HG03571 (cell line): ENCODE results near the gene TMEM209.
"Not testable (repeated sequence)": the region's sequence is repeated elsewhere in the genome, so short reads cannot be mapped to it uniquely, and the experiment has no call there.

Experiments used
- ATAC-seq: cut with Tn5 transposase; IDR thresholded peaks from one replicate; pipeline ENCODE4 v1.9.1; 2021; ENCODE audit not compliant: unreplicated experiment

Gene TMEM209

GRCh38 chr7:130129011-130129411 lies 76.2 kb downstream of the TMEM209 start:
- no peak for ATAC-seq

DNA sequence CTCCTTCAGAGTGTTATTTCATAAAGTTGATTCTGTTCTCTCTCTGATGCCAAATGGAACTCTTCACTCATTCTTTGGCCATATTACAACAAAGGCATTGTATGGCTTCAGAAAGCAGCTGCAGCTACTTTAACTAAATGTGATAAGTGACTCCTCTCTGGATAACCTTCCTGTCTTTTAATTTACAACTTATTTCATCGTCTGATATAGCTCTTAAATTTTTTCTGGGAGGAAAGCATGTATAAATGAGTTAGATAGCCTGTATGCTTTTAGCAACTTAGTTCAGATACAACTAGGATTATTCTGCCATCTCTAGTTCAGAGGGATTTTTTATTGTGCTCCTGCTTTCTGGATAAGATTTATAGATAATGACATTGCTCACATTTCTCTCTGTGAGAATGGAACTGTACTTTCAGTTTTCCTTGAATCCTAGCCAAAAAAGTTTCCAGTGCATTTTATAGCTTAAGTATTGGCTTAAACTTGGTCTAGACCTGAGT lies 77.3 kb downstream of the TMEM209 start:
- no peak for ATAC-seq

GRCh38 chr7:130127404-130127803 lies 77.8 kb downstream of the TMEM209 start:
- no peak for ATAC-seq

GRCh38 chr7:130126840-130127239 lies 78.4 kb downstream of the TMEM209 start:
- not testable (repeated sequence) for ATAC-seq

DNA sequence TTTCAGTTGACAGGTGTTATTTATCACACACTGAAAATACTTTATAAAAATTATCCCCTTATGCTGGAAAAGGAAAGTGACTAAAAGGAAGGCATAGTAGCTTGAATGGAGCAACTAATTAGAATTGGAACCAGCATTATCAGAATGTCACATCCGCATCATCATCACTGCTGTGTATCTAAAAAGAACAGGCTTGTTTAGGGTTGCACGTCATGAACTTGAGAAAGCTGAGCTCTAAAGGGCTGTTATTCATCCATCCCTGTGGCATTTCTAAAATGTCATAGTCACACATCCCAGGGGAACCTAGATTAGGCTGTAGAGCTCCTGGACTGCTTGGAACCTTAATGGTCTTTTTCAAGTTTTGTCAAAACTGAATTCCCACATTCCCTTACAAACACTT lies 80.5 kb downstream of the TMEM209 start:
- no peak for ATAC-seq

GRCh38 chr7:130123501-130123900 lies 81.7 kb downstream of the TMEM209 start:
- no peak for ATAC-seq

- no peak for ATAC-seq
Measured at GRCh38 chr7:130118801-130119200, 86.4 kb downstream of the TMEM209 start.

DNA sequence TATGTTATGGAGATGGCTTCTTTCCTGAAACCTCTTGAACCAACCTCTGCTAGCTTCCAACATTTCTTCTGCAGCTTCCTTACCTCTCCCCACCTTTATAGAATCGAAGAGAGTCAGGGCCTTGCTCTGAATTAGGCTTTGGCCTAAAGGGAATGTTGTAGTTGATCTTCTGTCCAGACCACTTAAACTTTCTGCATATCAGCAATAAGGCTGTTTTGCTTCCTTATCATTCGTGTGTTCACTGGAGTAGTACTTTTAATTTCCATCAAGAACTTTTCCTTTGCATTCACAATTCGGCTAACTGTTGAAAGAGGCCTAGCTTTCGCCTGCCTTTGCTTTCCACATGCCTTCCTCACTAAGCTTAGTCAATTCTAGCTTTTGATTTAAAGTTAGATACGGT lies 86.9 kb downstream of the TMEM209 start:
- ATAC-seq, result no peak

DNA sequence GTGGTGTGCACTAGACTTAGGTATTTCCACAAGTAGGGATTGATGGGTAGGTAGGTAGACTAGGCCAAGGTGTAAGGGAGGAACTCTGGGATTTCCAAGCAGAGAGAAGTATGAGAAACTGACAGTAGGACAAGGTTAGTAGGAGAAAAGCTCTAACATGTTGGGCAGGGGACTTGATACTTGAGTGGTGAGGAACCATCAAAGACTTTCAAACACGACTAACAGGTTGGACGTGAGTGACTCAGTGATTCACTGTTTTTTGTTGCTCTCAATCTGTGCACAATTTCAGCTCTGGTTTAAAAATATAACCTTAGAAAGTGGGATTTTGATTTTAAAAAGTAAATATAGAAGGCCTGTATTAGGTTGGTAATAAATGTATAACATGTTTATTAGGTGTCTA lies 90.4 kb downstream of the TMEM209 start:
- ATAC-seq, result peak; percentile 12
